Transverse colon (tissue), 3 donors: ENCODE measurements around the gene TTLL5.

Experiments used
- CTCF ChIP-seq, 5 experiments: fragments of 200-600 bp in 3 of 5; fragments of 450-650 bp in 2 of 5; sonication (generic) in 3 of 5; IDR thresholded peaks; 1 replicate in 2 of 5; 2 replicates in 3 of 5; pipeline ENCODE4 v1.5.1; 2016 to 2017; ENCODE audit warnings: antibody characterized with exemption in 5 of 5, inconsistent platforms in 3 of 5, mild to moderate bottlenecking in 2 of 5, moderate library complexity in 1 of 5
- EP300 ChIP-seq: sonication (generic); formaldehyde crosslinking; IDR thresholded peaks from one replicate; pipeline ENCODE4 v1.6.1; 2017; ENCODE audit warnings: antibody characterized with exemption, low read depth
- POLR2A ChIP-seq: fragments of 450-650 bp; IDR thresholded peaks from one replicate; pipeline ENCODE4 v1.6.1; 2016; ENCODE audit warnings: antibody characterized with exemption, mild to moderate bottlenecking, moderate library complexity

GRCh38 chr14:75727124-75727523, 66.1 kb downstream of the TTLL5 start:
- TF ChIP-seq CTCF (IDR thresholded peaks at IDR 0.05) (no peak), POLR2A (no peak), EP300 (no peak)
